ENCODE measurements around the gene DDX1. TPM values are rescaled to one million over a fixed set of nuclear protein-coding genes. Genes with fewer than 3 reads are reported as not detected.

The DDX1 gene
- polyA plus RNA-seq, 1 donor (not counting 4 experiments of a cell fraction or from before 2014, with no cell fraction given): 140 TPM

- FAIRE-seq (no peak), DNase-seq (ENCODE audit: low read depth, low spot score) (no peak)
- Histone ChIP-seq H3K9me1 (ENCODE audit: control insufficient read depth, extremely low read depth, insufficient read depth, low read length) (no peaks in the 10 kb centered on the region), H3K4me2 (ENCODE audit: control insufficient read depth, extremely low read depth, insufficient read depth, low read depth, low read length) (no peak overlapping the region), H3K9ac (ENCODE audit: control insufficient read depth, extremely low read depth, insufficient read depth, low read length) (no peak overlapping the region), H3K4me1 (ENCODE audit: control insufficient read depth, extremely low read depth, insufficient read depth, low read length) (peaks cover 10% of the 10 kb centered on the region), H3K79me2 (ENCODE audit: control insufficient read depth, insufficient read depth, low read length) (peaks cover 15% of the 10 kb centered on the region), H3K27ac (ENCODE audit: control insufficient read depth, insufficient read depth, low read length) (no peak overlapping the region), H2AFZ (ENCODE audit: control insufficient read depth, low read length) (no peak overlapping the region), H4K20me1 (ENCODE audit: control insufficient read depth, extremely low read depth, insufficient read depth, low read length) (no peaks in the 10 kb centered on the region), H3K9me3 (ENCODE audit: control insufficient read depth, low read depth, low read length) (no peaks in the 10 kb centered on the region), H3K27me3 (ENCODE audit: control insufficient read depth, extremely low read depth, insufficient read depth, low read length) (no peaks in the 10 kb centered on the region), H3K36me3 (ENCODE audit: control insufficient read depth in 2 of 2, extremely low read depth in 1 of 2, insufficient read depth in 2 of 2, low read length in 2 of 2) (peaks cover 4 to 6% of the 10 kb centered on the region in 2 experiments), H3K4me3 (ENCODE audit: control insufficient read depth in 2 of 3, extremely low read depth in 1 of 3, insufficient read depth in 2 of 3, low read depth in 1 of 3, low read length in 3 of 3) (no peak overlapping the region)
- TF ChIP-seq CTCF (optimal IDR thresholded peaks at IDR 0.05 in 1 of 3, IDR thresholded peaks at IDR 0.05 in 1 of 3, conservative IDR thresholded peaks at IDR 0.05 in 1 of 3; ENCODE audit: extremely low read depth in 1 of 3, insufficient read depth in 2 of 3, low read length in 3 of 3) (no peak), EZH2 (IDR thresholded peaks at IDR 0.05; ENCODE audit: low read length) (no peak)
- dilution Hi-C loops (cut with MboI; ENCODE audit: extremely low pct_ligation_motif_present, low sequenced_read_pairs): no loop called here
Measured at GRCh38 chr2:15553519-15553918, 38.1 kb upstream of the DDX1 start.

GRCh38 chr2:15553951-15554350, 37.7 kb upstream of the DDX1 start:
- TF ChIP-seq CTCF (optimal IDR thresholded peaks at IDR 0.05 in 1 of 3, IDR thresholded peaks at IDR 0.05 in 1 of 3, conservative IDR thresholded peaks at IDR 0.05 in 1 of 3; ENCODE audit: extremely low read depth in 1 of 3, insufficient read depth in 2 of 3, low read length in 3 of 3): no peak
- TF ChIP-seq EZH2 (IDR thresholded peaks at IDR 0.05; ENCODE audit: low read length): no peak
- peaks cover 12% of the 10 kb centered on the region for H3K4me1 ChIP-seq (ENCODE audit: control insufficient read depth, extremely low read depth, insufficient read depth, low read length)
- FAIRE-seq (no peak), DNase-seq (ENCODE audit: low read depth, low spot score) (no peak)
- no peak overlapping the region for H2AFZ ChIP-seq (ENCODE audit: control insufficient read depth, low read length)
- H3K4me2 ChIP-seq (ENCODE audit: control insufficient read depth, extremely low read depth, insufficient read depth, low read depth, low read length): no peak overlapping the region
- no peaks in the 10 kb centered on the region for H3K27me3 ChIP-seq (ENCODE audit: control insufficient read depth, extremely low read depth, insufficient read depth, low read length)
- H3K9me1 ChIP-seq (ENCODE audit: control insufficient read depth, extremely low read depth, insufficient read depth, low read length): no peaks in the 10 kb centered on the region
- no peak overlapping the region for H3K9ac ChIP-seq (ENCODE audit: control insufficient read depth, extremely low read depth, insufficient read depth, low read length)
- peak overlapping the region; percentile 53 for H3K27ac ChIP-seq (ENCODE audit: control insufficient read depth, insufficient read depth, low read length)
- H3K4me3 ChIP-seq (ENCODE audit: control insufficient read depth in 2 of 3, extremely low read depth in 1 of 3, insufficient read depth in 2 of 3, low read depth in 1 of 3, low read length in 3 of 3): no peak overlapping the region
- peaks cover 19% of the 10 kb centered on the region for H3K79me2 ChIP-seq (ENCODE audit: control insufficient read depth, insufficient read depth, low read length)
- H3K36me3 ChIP-seq (ENCODE audit: control insufficient read depth in 2 of 2, extremely low read depth in 1 of 2, insufficient read depth in 2 of 2, low read length in 2 of 2): peaks cover 4 to 5% of the 10 kb centered on the region in 2 experiments
- no peaks in the 10 kb centered on the region for H4K20me1 ChIP-seq (ENCODE audit: control insufficient read depth, extremely low read depth, insufficient read depth, low read length)
- H3K9me3 ChIP-seq (ENCODE audit: control insufficient read depth, low read depth, low read length): no peaks in the 10 kb centered on the region
- dilution Hi-C loops (cut with MboI; ENCODE audit: extremely low pct_ligation_motif_present, low sequenced_read_pairs): no loop called here

Measured in keratinocyte (primary cell).